ENCODE measurements around the gene SCNN1B. TPM values are rescaled to one million over a fixed set of nuclear protein-coding genes. Genes with fewer than 3 reads are reported as not detected.

SCNN1B gene
- total and polyA plus RNA-seq, 9 donors: 0.13 to 2.5 (median 1.0) TPM; not detected in 1

DNA sequence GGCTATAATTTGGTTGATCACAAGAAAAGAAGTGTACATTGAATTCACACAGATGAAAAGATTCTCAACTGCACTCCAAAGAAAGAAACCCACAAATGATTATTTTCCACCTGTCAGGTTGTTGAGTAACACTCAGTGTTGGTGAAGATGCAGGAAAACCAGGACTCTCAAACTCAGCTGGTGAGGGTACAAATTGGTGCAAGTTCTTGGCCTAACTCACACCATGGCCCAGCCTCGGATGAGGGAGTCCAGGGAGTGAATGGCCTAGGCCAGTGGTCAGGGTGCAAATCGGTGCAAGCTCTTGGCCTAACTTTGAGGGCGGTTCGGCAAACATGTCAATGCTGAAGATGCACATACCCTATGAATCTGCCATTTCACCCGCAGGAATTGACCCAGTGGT lies 8.6 kb downstream of the SCNN1B start:
- no peaks in the 10 kb centered on the region for H3K4me1 ChIP-seq (ENCODE audit: insufficient read depth)
- H3K27ac ChIP-seq: no peak overlapping the region
- H3K4me3 ChIP-seq: no peak overlapping the region
- intact Hi-C loops (cut with DNase I): no loop called here
- WGBS, 3 donors: 87 to 95% (median 91%) methylated on average over 5 of the region's 5 CpGs
- TF ChIP-seq EP300 (IDR thresholded peaks at IDR 0.05) (no peak), POLR2A (IDR thresholded peaks at IDR 0.05) (no peak)
- TF ChIP-seq, protein P1, sequence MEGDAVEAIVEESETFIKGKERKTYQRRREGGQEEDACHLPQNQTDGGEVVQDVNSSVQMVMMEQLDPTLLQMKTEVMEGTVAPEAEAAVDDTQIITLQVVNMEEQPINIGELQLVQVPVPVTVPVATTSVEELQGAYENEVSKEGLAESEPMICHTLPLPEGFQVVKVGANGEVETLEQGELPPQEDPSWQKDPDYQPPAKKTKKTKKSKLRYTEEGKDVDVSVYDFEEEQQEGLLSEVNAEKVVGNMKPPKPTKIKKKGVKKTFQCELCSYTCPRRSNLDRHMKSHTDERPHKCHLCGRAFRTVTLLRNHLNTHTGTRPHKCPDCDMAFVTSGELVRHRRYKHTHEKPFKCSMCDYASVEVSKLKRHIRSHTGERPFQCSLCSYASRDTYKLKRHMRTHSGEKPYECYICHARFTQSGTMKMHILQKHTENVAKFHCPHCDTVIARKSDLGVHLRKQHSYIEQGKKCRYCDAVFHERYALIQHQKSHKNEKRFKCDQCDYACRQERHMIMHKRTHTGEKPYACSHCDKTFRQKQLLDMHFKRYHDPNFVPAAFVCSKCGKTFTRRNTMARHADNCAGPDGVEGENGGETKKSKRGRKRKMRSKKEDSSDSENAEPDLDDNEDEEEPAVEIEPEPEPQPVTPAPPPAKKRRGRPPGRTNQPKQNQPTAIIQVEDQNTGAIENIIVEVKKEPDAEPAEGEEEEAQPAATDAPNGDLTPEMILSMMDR (IDR thresholded peaks at IDR 0.05): no peak
- no peaks in the 10 kb centered on the region for H3K9me3 ChIP-seq
- H3K27me3 ChIP-seq: no peaks in the 10 kb centered on the region
- no peaks in the 10 kb centered on the region for H3K36me3 ChIP-seq
- no peak for DNase-seq

DNA sequence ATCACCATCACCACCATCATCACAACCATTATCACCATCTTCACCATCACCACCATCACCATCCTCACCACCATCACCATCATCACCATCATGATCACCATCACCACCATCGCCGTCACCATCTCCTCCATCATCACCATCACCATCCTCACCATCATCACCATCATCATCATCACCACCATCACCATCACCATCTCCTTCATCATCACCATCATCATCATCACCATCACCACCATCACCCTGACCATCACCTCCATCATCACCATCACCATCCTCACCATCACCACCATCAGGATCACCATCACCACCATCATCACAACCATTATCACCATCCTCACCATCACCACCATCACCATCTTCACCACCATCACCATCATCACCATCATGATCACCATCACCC lies 14.1 kb downstream of the SCNN1B start:
- H3K27me3 ChIP-seq: no peaks in the 10 kb centered on the region
- TF ChIP-seq EP300 (IDR thresholded peaks at IDR 0.05) (no peak), POLR2A (IDR thresholded peaks at IDR 0.05) (no peak)
- TF ChIP-seq, protein P1 (IDR thresholded peaks at IDR 0.05): no peak

GRCh38 chr16:23316634-23317265 lies 14.6 kb downstream of the SCNN1B start:
- intact Hi-C loops (cut with DNase I): no loop called here
- no peaks in the 10 kb centered on the region for H3K27me3 ChIP-seq
- TF ChIP-seq POLR2A (IDR thresholded peaks at IDR 0.05) (no peak), EP300 (IDR thresholded peaks at IDR 0.05) (no peak)
- TF ChIP-seq, protein P1 (IDR thresholded peaks at IDR 0.05): no peak
- H3K4me3 ChIP-seq: no peak overlapping the region
- no peak for DNase-seq
- no peaks in the 10 kb centered on the region for H3K36me3 ChIP-seq
- no peaks in the 10 kb centered on the region for H3K4me1 ChIP-seq (ENCODE audit: insufficient read depth)
- WGBS, 3 donors: 79 to 85% (median 82%) methylated on average over 2 of the region's 2 CpGs
- no peak overlapping the region for H3K27ac ChIP-seq
- no peaks in the 10 kb centered on the region for H3K9me3 ChIP-seq

More for the DNA sequence above, 14.1 kb downstream of the SCNN1B start:
- WGBS, 3 donors: 68 to 97% (median 92%) methylated on average over 2 of the region's 2 CpGs
- Histone ChIP-seq H3K36me3 (no peaks in the 10 kb centered on the region), H3K4me3 (no peak overlapping the region), H3K9me3 (no peaks in the 10 kb centered on the region), H3K4me1 (ENCODE audit: insufficient read depth) (no peaks in the 10 kb centered on the region), H3K27ac (no peak overlapping the region)
- intact Hi-C loops (cut with DNase I): no loop called here
- no peak for DNase-seq

DNA sequence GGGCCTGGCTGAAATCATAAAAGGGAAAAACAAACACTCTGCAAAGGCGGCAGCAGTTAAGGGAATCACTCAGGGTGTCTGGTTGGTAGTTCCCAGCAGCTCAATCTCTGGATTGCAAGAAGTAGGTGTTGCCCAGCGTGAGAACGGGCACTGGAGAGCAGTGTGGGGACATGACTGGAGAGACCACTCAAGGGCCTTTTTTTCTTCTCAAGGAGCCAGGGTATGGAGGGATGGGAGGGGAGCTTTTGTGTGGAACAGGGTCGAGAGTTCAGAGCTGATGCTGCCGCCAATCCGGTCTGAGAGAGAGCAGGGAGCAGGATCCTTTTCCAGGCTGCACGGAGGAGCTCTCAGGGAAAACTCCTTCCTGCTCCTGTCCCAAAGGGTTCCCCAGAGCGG lies 15.2 kb downstream of the SCNN1B start:
- Histone ChIP-seq H3K4me1 (ENCODE audit: insufficient read depth) (no peaks in the 10 kb centered on the region), H3K4me3 (no peak overlapping the region), H3K27ac (no peak overlapping the region), H3K9me3 (no peaks in the 10 kb centered on the region), H3K36me3 (no peaks in the 10 kb centered on the region), H3K27me3 (no peaks in the 10 kb centered on the region)
- TF ChIP-seq EP300 (IDR thresholded peaks at IDR 0.05) (no peak), POLR2A (IDR thresholded peaks at IDR 0.05) (no peak)
- TF ChIP-seq, protein P1 (IDR thresholded peaks at IDR 0.05): no peak
- intact Hi-C loops (cut with DNase I): no loop called here
- WGBS, 3 donors: 44% methylated on average over 8 of the region's 8 CpGs
- DNase-seq: no peak
